Endodermal cell (in vitro differentiated cells): ENCODE results near the gene TXNDC12. TPM values are rescaled to one million over a fixed set of nuclear protein-coding genes. Genes with fewer than 3 reads are reported as not detected.

Experiments used
- DNase-seq: peaks from one replicate; pipeline ENCODE4 v3.0.0-alpha.2; 2017
- H3K27ac ChIP-seq: 2 replicates; pipeline ENCODE4 v1.5.1; 2013; ENCODE audit warnings: mild to moderate bottlenecking, low read depth, low read length, moderate library complexity
- H3K27me3 ChIP-seq: 2 replicates; pipeline ENCODE4 v1.6.1; 2013; ENCODE audit warnings: mild to moderate bottlenecking, low read length, moderate library complexity; ENCODE audit not compliant: insufficient read depth, control insufficient read depth, poor library complexity, severe bottlenecking
- H3K36me3 ChIP-seq: 2 replicates; pipeline ENCODE4 v1.7.0; 2013; ENCODE audit warnings: mild to moderate bottlenecking, low read length, moderate library complexity; ENCODE audit not compliant: control insufficient read depth, insufficient read depth
- H3K4me1 ChIP-seq: one replicate; pipeline ENCODE4 v1.7.0; 2013; ENCODE audit warnings: low read length; ENCODE audit not compliant: control insufficient read depth, insufficient read depth
- H3K4me3 ChIP-seq: 2 replicates; pipeline ENCODE4 v1.5.1; 2013; ENCODE audit warnings: mild to moderate bottlenecking, low read length, moderate library complexity
- H3K9ac ChIP-seq: 2 replicates; pipeline ENCODE4 v1.6.1; 2013; ENCODE audit warnings: mild to moderate bottlenecking, low read length, moderate library complexity; ENCODE audit not compliant: poor library complexity, severe bottlenecking; ENCODE audit errors: extremely low read depth
- H3K9me3 ChIP-seq: 2 replicates; pipeline ENCODE4 v1.6.1; 2013; ENCODE audit warnings: mild to moderate bottlenecking, low read length, moderate library complexity; ENCODE audit not compliant: control insufficient read depth
- H3K27ac Mint-ChIP-seq: 2 replicates; pipeline ENCODE4 v1.8.0; 2020; ENCODE audit warnings: mixed read lengths
- H3K27me3 Mint-ChIP-seq: 2 replicates; pipeline ENCODE4 v1.8.0; 2021; ENCODE audit warnings: mild to moderate bottlenecking, mixed read lengths; ENCODE audit not compliant: insufficient read depth
- H3K36me3 Mint-ChIP-seq: 2 replicates; pipeline ENCODE4 v1.8.0; 2020; ENCODE audit warnings: low read depth, mixed read lengths
- H3K4me1 Mint-ChIP-seq: 2 replicates; pipeline ENCODE4 v1.8.0; 2020; ENCODE audit warnings: mixed read lengths
- H3K4me3 Mint-ChIP-seq: 2 replicates; pipeline ENCODE4 v1.8.0; 2020; ENCODE audit warnings: mild to moderate bottlenecking, moderate library complexity, mixed read lengths
- H3K9me3 Mint-ChIP-seq: 2 replicates; pipeline ENCODE4 v1.8.0; 2020; ENCODE audit warnings: mild to moderate bottlenecking, mixed read lengths
- CTCF ChIP-seq: fragments of 200-600 bp; sonication (generic); conservative IDR thresholded peaks from 2 replicates; pipeline ENCODE4 v1.5.0; 2021; ENCODE audit warnings: antibody characterized with exemption, mild to moderate bottlenecking
- WGBS, 2 experiments: methylation state at CpG; one replicate each; pipeline versions ENCODE4 v1.1.5 to v1.1.7; 2013; ENCODE audit warnings: missing lambda C conversion rate in 2 of 2, mixed read lengths in 1 of 2; ENCODE audit not compliant: insufficient coverage in 1 of 2, insufficient read length in 1 of 2; 5-methylcytosine and 5-hydroxymethylcytosine counted together
- total RNA-seq, 2 donors: library from RNA; stranded (reverse); fragmentation: NEBNext Ultra II Directional in 1 of 2; extraction: Animal tissue kit (Norgen Biotek cat#: 25700) in 1 of 2; gene quantifications; 2 replicates in 1 of 2; 3 replicates in 1 of 2; pipeline ENCODE4 v1.2.1, GENCODE V29; 2021

The TXNDC12 gene
- total RNA-seq, 2 donors from 2014 or later: 77.2 to 99.6 TPM

- Mint-ChIP-seq H3K9me3 (no peaks in the 10 kb centered on the region), H3K27ac (no peak overlapping the region), H3K4me1 (peaks cover 7% of the 10 kb centered on the region), H3K4me3 (no peak overlapping the region), H3K27me3 (no peaks in the 10 kb centered on the region), H3K36me3 (peaks cover 69% of the 10 kb centered on the region)
- Histone ChIP-seq H3K4me1 (no peaks in the 10 kb centered on the region), H3K9me3 (no peaks in the 10 kb centered on the region), H3K27me3 (no peaks in the 10 kb centered on the region), H3K36me3 (peaks cover 62% of the 10 kb centered on the region), H3K9ac (no peak overlapping the region), H3K4me3 (no peak overlapping the region), H3K27ac (no peak overlapping the region)
- no peak for TF ChIP-seq CTCF
- WGBS, 2 experiments: 92 to 100% methylated on average over 2 of the region's 2 CpGs
- DNase-seq: no peak
Measured at GRCh38 chr1:52063192-52063591, 8.2 kb upstream of the TXNDC12 start.

GRCh38 chr1:52060822-52061221, 5.8 kb upstream of the TXNDC12 start:
- Histone ChIP-seq H3K27me3 (no peaks in the 10 kb centered on the region), H3K9ac (no peak overlapping the region), H3K36me3 (peaks cover 45% of the 10 kb centered on the region), H3K27ac (no peak overlapping the region), H3K4me3 (no peak overlapping the region), H3K4me1 (no peaks in the 10 kb centered on the region), H3K9me3 (no peaks in the 10 kb centered on the region)
- 92 to 98% methylated on average over 4 of the region's 4 CpGs for WGBS, 2 experiments
- H3K9me3 Mint-ChIP-seq: no peaks in the 10 kb centered on the region
- H3K27me3 Mint-ChIP-seq: no peaks in the 10 kb centered on the region
- H3K36me3 Mint-ChIP-seq: peaks cover 59% of the 10 kb centered on the region
- H3K4me1 Mint-ChIP-seq: peaks cover 17% of the 10 kb centered on the region
- no peak overlapping the region for H3K27ac Mint-ChIP-seq
- no peak for TF ChIP-seq CTCF
- H3K4me3 Mint-ChIP-seq: no peak overlapping the region
- no peak for DNase-seq

GRCh38 chr1:52059888-52060287, 4.9 kb upstream of the TXNDC12 start:
- no peak for TF ChIP-seq CTCF
- peaks cover 49% of the 10 kb centered on the region for H3K36me3 Mint-ChIP-seq

More at GRCh38 chr1:52059888-52060287, 4.9 kb upstream of the TXNDC12 start:
- Mint-ChIP-seq H3K27ac (no peak overlapping the region), H3K4me3 (no peak overlapping the region), H3K9me3 (no peaks in the 10 kb centered on the region), H3K27me3 (no peaks in the 10 kb centered on the region), H3K4me1 (peaks cover 17% of the 10 kb centered on the region)
- no peak overlapping the region for H3K9ac ChIP-seq
- peaks cover 36% of the 10 kb centered on the region for H3K36me3 ChIP-seq
- no peak for DNase-seq
- no peaks in the 10 kb centered on the region for H3K9me3 ChIP-seq
- H3K4me3 ChIP-seq: no peak overlapping the region
- no CpG with 5 or more reads among the region's 1 CpG for WGBS, 2 experiments
- no peaks in the 10 kb centered on the region for H3K27me3 ChIP-seq
- H3K4me1 ChIP-seq: no peaks in the 10 kb centered on the region
- no peak overlapping the region for H3K27ac ChIP-seq
